Stimulated activated naive CD8-positive, alpha-beta T cell treated with anti-CD3 and anti-CD28 coated beads, Interleukin-15, Interleukin-2, amounts not matched to agents 100 ng/mL and 50 ng/mL, for 24 hours (primary cell): ENCODE measurements around the gene NDC1.
"Not testable (repeated sequence)": the region's sequence is repeated elsewhere in the genome, so short reads cannot be mapped to it uniquely, and the experiment has no call there.

Experiments
- H3K27ac Mint-ChIP-seq: one replicate; pipeline ENCODE4 v1.8.0; 2021; ENCODE audit warnings: mild to moderate bottlenecking, mixed read lengths
- H3K27me3 Mint-ChIP-seq: one replicate; pipeline ENCODE4 v1.8.0; 2021; ENCODE audit warnings: mixed read lengths
- H3K36me3 Mint-ChIP-seq: one replicate; pipeline ENCODE4 v1.8.0; 2021; ENCODE audit warnings: low read depth, mixed read lengths
- H3K4me1 Mint-ChIP-seq: one replicate; pipeline ENCODE4 v1.8.0; 2021; ENCODE audit warnings: low read depth, mixed read lengths
- H3K4me3 Mint-ChIP-seq: one replicate; pipeline ENCODE4 v1.8.0; 2021; ENCODE audit warnings: mild to moderate bottlenecking, mixed read lengths
- H3K9me3 Mint-ChIP-seq: one replicate; pipeline ENCODE4 v1.8.0; 2021; ENCODE audit warnings: mixed read lengths

Gene NDC1

GRCh38 chr1:53842347-53842746, 4.3 kb upstream of the NDC1 start:
- Mint-ChIP-seq H3K4me3 (no peak overlapping the region), H3K4me1 (peaks cover 12% of the 10 kb centered on the region), H3K27me3 (no peaks in the 10 kb centered on the region), H3K9me3 (no peaks in the 10 kb centered on the region), H3K36me3 (peaks cover 4% of the 10 kb centered on the region), H3K27ac (no peak overlapping the region)

GRCh38 chr1:53838654-53838974, 518 bp upstream of the NDC1 start:
- Mint-ChIP-seq H3K9me3 (no peaks in the 10 kb centered on the region), H3K4me3 (peak overlapping the region; percentile 100), H3K27ac (peak overlapping the region; percentile 100), H3K36me3 (peaks cover 27% of the 10 kb centered on the region), H3K4me1 (peaks cover 35% of the 10 kb centered on the region), H3K27me3 (no peaks in the 10 kb centered on the region)

GRCh38 chr1:53837646-53837923, 511 bp downstream of the NDC1 start:
- peaks cover 30% of the 10 kb centered on the region for H3K36me3 Mint-ChIP-seq
- peak overlapping the region; percentile 100 for H3K4me3 Mint-ChIP-seq
- H3K4me1 Mint-ChIP-seq: peaks cover 38% of the 10 kb centered on the region
- peak overlapping the region; percentile 100 for H3K27ac Mint-ChIP-seq
- no peaks in the 10 kb centered on the region for H3K27me3 Mint-ChIP-seq
- H3K9me3 Mint-ChIP-seq: no peaks in the 10 kb centered on the region

GRCh38 chr1:53835491-53835890, 2.6 kb downstream of the NDC1 start:
- Mint-ChIP-seq H3K4me1 (peaks cover 38% of the 10 kb centered on the region), H3K36me3 (peaks cover 41% of the 10 kb centered on the region), H3K4me3 (peak overlapping the region; percentile 32), H3K9me3 (no peaks in the 10 kb centered on the region), H3K27me3 (no peaks in the 10 kb centered on the region), H3K27ac (no peak overlapping the region)

GRCh38 chr1:53834776-53835175, 3.3 kb downstream of the NDC1 start:
- Mint-ChIP-seq H3K4me1 (peaks cover 38% of the 10 kb centered on the region), H3K4me3 (no peak overlapping the region), H3K9me3 (no peaks in the 10 kb centered on the region), H3K27me3 (no peaks in the 10 kb centered on the region), H3K27ac (no peak overlapping the region), H3K36me3 (peaks cover 47% of the 10 kb centered on the region)

GRCh38 chr1:53833393-53833792, 4.7 kb downstream of the NDC1 start:
- no peaks in the 10 kb centered on the region for H3K9me3 Mint-ChIP-seq
- no peak overlapping the region for H3K4me3 Mint-ChIP-seq
- peaks cover 57% of the 10 kb centered on the region for H3K36me3 Mint-ChIP-seq
- no peaks in the 10 kb centered on the region for H3K27me3 Mint-ChIP-seq
- peaks cover 30% of the 10 kb centered on the region for H3K4me1 Mint-ChIP-seq
- no peak overlapping the region for H3K27ac Mint-ChIP-seq

- H3K27me3 Mint-ChIP-seq: no peaks in the 10 kb centered on the region
- peaks cover 62% of the 10 kb centered on the region for H3K36me3 Mint-ChIP-seq
- no peaks in the 10 kb centered on the region for H3K9me3 Mint-ChIP-seq
- H3K4me3 Mint-ChIP-seq: no peak overlapping the region
- H3K27ac Mint-ChIP-seq: no peak overlapping the region
- no peaks in the 10 kb centered on the region for H3K4me1 Mint-ChIP-seq
These were observed 11.7 kb downstream of the NDC1 start for GRCh38 chr1:53826367-53826766.

- Mint-ChIP-seq H3K9me3 (no peaks in the 10 kb centered on the region), H3K27ac (no peak overlapping the region), H3K36me3 (peaks cover 60% of the 10 kb centered on the region), H3K27me3 (no peaks in the 10 kb centered on the region), H3K4me1 (no peaks in the 10 kb centered on the region), H3K4me3 (no peak overlapping the region)
These were observed 12.8 kb downstream of the NDC1 start for GRCh38 chr1:53825306-53825705.

- Mint-ChIP-seq H3K4me3 (no peak overlapping the region), H3K36me3 (peaks cover 69% of the 10 kb centered on the region), H3K27me3 (no peaks in the 10 kb centered on the region), H3K27ac (no peak overlapping the region), H3K4me1 (no peaks in the 10 kb centered on the region), H3K9me3 (no peaks in the 10 kb centered on the region)
These were observed 15.2 kb downstream of the NDC1 start for GRCh38 chr1:53822931-53823330.

- Mint-ChIP-seq H3K27ac (no peak overlapping the region), H3K4me3 (no peak overlapping the region), H3K36me3 (peaks cover 74% of the 10 kb centered on the region), H3K9me3 (no peaks in the 10 kb centered on the region), H3K27me3 (no peaks in the 10 kb centered on the region), H3K4me1 (no peaks in the 10 kb centered on the region)
These were observed 16.7 kb downstream of the NDC1 start for GRCh38 chr1:53821380-53821779.

GRCh38 chr1:53819387-53819786, 18.7 kb downstream of the NDC1 start:
- peaks cover 76% of the 10 kb centered on the region for H3K36me3 Mint-ChIP-seq
- H3K4me3 Mint-ChIP-seq: no peak overlapping the region
- no peak overlapping the region for H3K27ac Mint-ChIP-seq
- H3K27me3 Mint-ChIP-seq: no peaks in the 10 kb centered on the region
- no peaks in the 10 kb centered on the region for H3K9me3 Mint-ChIP-seq
- no peaks in the 10 kb centered on the region for H3K4me1 Mint-ChIP-seq

- not testable (repeated sequence) for H3K27ac Mint-ChIP-seq, H3K27me3 Mint-ChIP-seq, H3K4me1 Mint-ChIP-seq, H3K4me3 Mint-ChIP-seq, H3K9me3 Mint-ChIP-seq
- H3K36me3 Mint-ChIP-seq: peaks cover 91% of the 10 kb centered on the region
These were observed 21.5 kb downstream of the NDC1 start for GRCh38 chr1:53816584-53816983.

GRCh38 chr1:53815484-53815883, 22.6 kb downstream of the NDC1 start:
- peaks cover 98% of the 10 kb centered on the region for H3K36me3 Mint-ChIP-seq
- H3K4me1 Mint-ChIP-seq, H3K27ac Mint-ChIP-seq, H3K4me3 Mint-ChIP-seq, H3K27me3 Mint-ChIP-seq, H3K9me3 Mint-ChIP-seq: not testable (repeated sequence)

GRCh38 chr1:53811414-53811851, 26.7 kb downstream of the NDC1 start:
- H3K27me3 Mint-ChIP-seq: no peaks in the 10 kb centered on the region
- no peak overlapping the region for H3K27ac Mint-ChIP-seq
- H3K4me3 Mint-ChIP-seq: no peak overlapping the region
- H3K4me1 Mint-ChIP-seq: no peaks in the 10 kb centered on the region
- peaks cover 93% of the 10 kb centered on the region for H3K36me3 Mint-ChIP-seq
- H3K9me3 Mint-ChIP-seq: no peaks in the 10 kb centered on the region

GRCh38 chr1:53810497-53810896, 27.6 kb downstream of the NDC1 start:
- Mint-ChIP-seq H3K27ac (no peak overlapping the region), H3K4me3 (no peak overlapping the region), H3K36me3 (peaks cover 88% of the 10 kb centered on the region), H3K27me3 (no peaks in the 10 kb centered on the region), H3K9me3 (no peaks in the 10 kb centered on the region), H3K4me1 (no peaks in the 10 kb centered on the region)

- Mint-ChIP-seq H3K27me3 (no peaks in the 10 kb centered on the region), H3K4me3 (no peak overlapping the region), H3K4me1 (no peaks in the 10 kb centered on the region), H3K9me3 (no peaks in the 10 kb centered on the region), H3K36me3 (peaks cover 83% of the 10 kb centered on the region), H3K27ac (no peak overlapping the region)
These were observed 28.1 kb downstream of the NDC1 start for GRCh38 chr1:53810007-53810406.

- H3K27ac Mint-ChIP-seq: no peak overlapping the region
- no peak overlapping the region for H3K4me3 Mint-ChIP-seq
- no peaks in the 10 kb centered on the region for H3K9me3 Mint-ChIP-seq
- no peaks in the 10 kb centered on the region for H3K27me3 Mint-ChIP-seq
- peaks cover 80% of the 10 kb centered on the region for H3K36me3 Mint-ChIP-seq
- no peaks in the 10 kb centered on the region for H3K4me1 Mint-ChIP-seq
These were observed 30.2 kb downstream of the NDC1 start for GRCh38 chr1:53807916-53808315.
